HG02943 (cell line): ENCODE data around the gene PITPNB.

Source experiments
- ATAC-seq: cut with Tn5 transposase; IDR thresholded peaks from one replicate; pipeline ENCODE4 v1.9.1; 2021; ENCODE audit warnings: mild to moderate bottlenecking, low read depth, moderate library complexity; ENCODE audit not compliant: unreplicated experiment

Gene PITPNB

GRCh38 chr22:27836181-27836580, 82.9 kb downstream of the PITPNB start:
- ATAC-seq, result no peak

DNA sequence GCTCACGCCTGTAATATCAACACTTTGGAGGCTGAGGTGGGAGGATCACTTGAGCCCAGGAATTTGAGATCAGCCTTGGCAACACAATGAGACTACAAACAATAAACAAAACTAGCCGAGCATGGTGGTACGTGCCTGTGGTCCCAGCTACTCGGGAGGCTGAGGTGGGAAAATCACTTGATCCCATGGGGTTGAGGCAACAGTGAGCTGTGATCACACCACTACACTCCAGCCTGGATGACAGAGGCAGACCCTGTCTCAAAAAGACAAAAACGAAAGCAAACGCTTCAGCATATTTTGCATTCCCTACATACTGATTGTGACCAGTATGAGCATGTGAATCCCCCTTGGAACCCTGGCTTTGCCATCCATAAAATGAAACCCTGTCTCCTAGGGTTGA, 83.6 kb downstream of the PITPNB start:
- no peak for ATAC-seq

DNA sequence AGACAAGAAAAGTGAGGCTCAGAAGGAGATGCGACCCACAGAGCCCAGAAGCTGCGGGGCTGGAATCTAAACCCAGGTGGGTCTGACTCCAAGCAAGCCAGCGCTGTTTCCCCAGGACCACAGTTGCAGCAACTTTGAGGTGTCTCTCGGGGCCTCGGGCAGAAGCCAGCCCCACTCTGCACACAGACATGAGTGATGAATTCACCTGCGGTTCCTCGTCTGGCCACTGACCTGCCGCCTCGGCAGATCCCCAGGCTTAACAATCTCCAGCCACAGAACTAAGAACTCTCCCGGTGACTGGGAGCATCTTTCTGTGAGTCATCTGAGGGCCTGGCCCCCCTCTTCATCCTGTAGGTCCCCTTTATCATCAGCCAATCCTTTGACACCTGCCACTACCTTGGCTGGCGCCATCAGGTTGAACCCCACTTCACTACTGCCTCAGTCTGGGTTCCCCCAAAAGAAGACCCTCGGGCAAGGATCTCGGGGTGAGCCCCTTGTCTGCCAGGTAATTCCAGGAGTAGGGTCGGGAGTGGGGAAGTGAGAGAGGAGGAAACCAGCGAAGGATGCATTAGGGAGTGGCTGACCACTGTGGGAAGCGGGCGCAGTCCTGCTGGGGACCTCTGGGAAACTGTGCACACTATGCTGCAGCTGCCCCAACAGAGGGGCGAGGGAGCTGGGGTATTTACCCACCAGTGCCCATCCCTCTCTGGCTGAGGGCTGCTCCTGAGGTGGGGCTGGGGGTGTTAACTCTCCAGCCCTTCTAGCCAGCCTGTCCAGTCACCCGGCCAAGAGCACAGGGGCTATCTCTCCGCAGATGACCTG, 84.5 kb downstream of the PITPNB start:
- no peak for ATAC-seq

- no peak for ATAC-seq
Measured at GRCh38 chr22:27833803-27834202, 85.3 kb downstream of the PITPNB start.

DNA sequence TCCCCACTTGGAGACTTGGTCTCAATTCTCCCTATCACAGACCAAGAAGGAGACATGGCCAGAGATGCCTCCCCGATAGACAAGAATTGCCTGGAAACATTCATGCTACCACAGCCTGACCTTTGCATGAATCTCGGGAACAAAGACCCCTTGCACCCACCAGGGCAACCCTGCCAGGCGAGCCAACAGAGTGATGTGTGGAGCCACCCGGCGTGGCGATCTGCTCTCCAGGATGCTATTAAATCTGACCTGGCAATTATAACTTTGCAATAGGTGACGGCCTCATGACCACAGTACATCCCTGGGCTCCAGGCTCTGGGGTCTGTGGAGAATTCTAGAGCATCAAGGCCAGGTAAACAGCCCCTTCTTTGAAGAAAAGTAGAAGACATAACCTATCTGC, 86.5 kb downstream of the PITPNB start:
- ATAC-seq, result no peak

DNA sequence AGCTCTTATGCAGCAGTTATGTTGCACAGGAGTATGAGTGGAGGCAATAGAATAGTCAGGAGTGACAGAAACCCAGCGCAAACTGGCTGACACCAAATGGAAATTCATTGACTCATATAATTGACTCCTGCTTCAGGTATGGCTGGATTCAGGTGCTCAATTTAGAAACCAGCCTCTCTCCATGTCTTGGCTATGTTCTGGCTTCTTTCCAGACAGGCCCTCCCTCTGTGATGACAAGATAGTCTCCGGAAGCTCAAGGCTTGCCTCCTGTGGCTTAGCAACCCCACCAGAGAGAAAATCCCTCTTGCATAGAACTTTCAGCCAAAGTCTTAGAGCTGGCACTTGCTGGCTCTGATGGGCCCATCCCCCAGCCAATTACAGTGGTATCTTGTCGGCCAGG, 89.4 kb downstream of the PITPNB start:
- no peak for ATAC-seq

DNA sequence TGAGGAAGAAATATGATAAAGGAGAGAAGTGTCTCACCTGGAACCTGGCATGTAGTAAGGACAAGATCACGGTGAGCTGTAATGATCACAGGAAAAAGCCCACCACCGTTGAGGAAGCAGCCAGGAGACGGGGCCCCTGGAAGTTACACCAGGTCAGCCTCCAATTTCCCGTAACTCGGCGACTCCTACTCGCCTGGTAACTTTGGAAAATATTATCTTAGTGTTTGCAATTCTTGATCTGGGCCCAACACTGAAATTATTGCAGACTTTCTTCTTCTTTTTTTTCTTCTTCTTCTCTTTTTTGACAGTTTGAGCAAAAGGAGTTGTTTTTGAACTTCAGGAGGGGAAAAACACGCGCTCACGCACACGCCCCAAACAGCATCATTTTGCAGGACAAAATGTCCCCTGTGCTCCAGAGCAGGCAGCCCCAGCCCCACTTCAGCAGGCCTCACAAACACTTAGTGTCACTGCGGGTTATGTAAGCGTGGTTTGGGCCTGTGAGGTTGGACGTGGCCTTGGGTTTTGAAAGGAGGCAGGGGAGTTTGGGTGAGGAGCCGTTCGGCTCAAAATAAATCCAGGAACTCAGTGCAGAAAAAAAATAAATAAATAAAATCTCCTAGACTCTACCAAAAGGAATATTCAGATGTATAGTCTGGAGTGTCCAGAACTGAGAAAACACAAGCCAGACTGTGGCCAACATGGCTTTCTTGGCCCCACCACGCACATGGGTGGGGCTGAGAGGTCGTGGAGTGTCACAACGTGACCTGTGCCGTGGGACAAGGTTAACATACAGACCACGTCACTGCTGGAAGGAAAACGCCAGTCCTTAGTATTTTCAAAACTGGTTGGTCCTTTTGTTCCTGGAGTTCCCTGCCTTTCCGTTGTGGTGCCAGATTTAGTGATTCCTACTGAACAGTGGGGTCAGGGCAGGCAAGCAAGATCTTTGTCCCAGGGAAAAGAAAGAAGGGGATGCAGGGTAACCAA, 91.2 kb downstream of the PITPNB start:
- ATAC-seq, result no peak

- ATAC-seq, result no peak
Measured at GRCh38 chr22:27825174-27825573, 93.9 kb downstream of the PITPNB start.

DNA sequence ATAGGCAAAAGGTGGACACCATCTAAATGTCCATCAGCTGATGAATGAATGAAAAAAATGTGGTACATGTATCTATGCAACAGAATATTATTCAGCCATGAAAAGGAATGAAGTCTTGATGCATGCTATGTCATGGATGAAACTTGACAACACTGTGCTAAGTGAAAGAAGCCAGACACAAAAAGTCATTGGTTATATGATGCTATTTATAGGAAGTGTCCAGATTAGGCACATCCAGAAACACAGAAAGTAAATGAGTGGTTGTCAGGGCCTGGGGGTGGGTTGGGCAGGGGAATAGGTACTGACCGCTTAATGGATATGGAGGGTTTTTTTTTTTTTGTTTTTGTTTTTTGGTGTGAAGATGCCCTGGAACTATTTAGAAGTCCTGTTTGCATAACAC, 95.8 kb downstream of the PITPNB start:
- ATAC-seq, result no peak

DNA sequence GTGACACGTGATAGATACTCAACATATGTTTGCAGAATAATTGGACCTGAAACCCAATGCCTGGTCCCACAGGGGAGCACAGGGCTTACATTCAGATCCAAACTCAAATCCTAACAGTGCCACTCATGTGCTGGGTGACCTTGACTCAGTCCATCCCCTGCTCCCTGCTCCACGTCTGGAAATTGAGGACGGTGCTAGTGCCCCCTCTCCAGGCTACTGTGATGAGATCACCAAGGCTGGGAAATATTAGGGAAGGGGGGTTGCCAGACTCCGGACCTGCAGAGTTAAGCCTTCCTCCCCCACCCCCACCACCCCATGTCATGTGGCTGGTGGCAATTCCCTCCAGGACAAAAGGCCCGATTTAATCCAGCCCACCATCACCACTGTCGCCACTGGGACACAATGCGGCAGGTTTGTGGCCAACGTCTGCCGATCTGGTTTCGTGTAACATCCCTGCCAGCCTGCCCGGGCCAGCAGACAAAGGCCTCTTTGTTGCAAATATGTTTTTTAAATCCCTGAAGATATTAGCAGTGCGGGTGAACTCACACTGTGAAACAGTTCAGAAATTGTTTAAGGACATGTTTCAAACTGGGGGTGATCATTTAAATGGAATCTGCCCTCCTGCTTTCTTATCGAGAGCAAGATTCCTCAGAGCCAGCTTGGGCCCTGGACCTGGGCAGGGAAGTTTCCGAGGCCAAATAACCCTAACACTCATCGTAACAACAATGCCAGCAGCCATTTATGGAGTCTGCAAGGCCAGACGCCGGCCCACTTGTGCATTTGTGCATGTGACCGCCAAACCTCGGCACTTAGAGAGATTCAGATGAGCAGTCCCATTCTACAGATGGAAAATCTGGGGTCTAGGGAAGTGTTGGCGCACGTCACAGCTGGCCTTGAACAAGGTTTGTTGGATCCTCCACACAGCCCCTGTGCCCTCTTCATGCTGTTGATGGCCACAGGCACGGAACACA, 97.9 kb downstream of the PITPNB start:
- no peak for ATAC-seq

DNA sequence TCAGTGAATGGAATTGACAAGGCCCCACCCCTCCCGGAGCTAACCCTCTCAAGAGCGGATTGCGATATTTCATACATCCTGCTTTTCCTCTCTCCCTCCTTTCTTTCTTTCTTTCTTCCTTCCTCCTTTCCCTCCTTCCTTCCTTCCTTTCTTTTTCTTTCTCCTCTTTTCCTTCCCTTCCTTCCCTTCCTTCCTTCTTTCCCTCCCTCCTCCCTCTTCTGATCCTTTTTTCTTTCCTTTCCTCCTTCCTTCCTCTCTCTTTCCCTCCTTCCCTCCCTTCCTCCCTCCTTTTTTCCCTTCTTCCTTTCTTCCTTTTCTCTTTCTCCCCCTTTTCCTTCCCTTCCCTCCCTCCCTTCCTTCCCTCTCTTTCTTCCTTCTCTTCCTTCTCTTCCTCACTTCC, 102.5 kb downstream of the PITPNB start:
- no peak for ATAC-seq

- no peak for ATAC-seq
Measured at GRCh38 chr22:27815826-27816530, 103.1 kb downstream of the PITPNB start.

DNA sequence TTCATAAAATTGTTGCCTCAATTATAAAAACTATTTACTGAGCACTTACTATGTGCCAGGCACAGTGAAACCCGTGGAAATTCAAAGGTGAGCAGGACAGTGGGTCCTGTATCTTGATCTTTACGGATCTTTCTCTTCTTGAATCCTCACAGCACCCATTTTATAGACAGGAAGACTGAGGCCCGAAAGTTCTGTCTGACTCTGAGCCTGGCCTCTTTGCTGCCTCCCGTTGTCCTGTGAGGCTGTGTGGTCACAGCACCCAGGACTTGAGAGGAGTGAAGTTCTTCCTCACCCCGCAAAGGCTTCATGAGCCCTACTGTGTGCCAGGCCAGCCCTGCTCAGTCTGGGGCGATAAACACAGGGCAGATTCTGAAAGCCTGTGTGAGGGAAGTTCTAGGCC, 104.1 kb downstream of the PITPNB start:
- ATAC-seq, result no peak

DNA sequence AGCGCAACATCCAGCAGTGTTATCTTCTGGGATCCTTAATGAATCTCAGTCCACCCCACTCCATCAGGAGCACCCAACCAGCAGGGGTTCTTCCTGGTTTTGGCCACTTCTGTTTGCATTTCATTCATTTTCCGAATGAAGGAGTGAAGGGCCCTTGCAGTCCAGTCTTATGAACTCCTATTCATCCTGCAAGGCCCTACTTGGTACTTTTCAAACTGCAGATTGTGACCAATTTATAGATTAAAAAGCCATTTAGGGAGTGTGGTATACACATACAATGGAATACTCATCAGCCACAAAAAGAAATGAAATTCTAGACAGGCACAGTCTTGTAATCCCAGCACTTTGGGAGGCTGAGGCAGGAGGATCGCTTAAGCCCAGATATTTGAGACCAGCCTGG, 107.3 kb downstream of the PITPNB start:
- no peak for ATAC-seq

DNA sequence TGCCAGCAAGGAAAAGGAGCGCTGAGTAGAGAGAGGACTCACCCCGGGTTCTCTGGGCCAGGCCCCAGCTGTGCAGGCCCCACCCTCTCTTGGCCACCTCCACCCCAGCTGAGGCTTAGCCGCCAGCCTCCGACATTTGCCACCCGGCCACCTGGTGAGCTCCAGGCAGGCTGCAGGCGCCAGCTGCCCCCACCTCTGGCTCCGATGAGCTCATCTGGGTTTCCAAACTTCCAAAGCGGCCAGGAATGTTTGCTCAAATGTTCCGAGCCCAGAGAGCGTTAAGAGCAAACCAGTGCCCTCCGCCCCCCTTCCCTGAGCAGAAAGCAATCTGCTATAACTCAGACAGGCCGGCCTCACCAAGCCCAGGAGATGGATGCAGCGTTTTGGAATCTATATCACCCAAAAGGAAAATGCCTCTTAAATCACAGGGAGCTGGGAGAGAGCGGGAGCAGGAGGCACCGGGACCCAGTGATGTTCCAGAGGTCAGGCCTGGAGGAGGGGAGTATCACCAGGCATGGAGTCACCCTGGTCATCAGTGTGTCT, 108.4 kb downstream of the PITPNB start:
- ATAC-seq, result no peak

GRCh38 chr22:27809700-27810608, 109.1 kb downstream of the PITPNB start:
- ATAC-seq, result no peak

- no peak for ATAC-seq
Measured at GRCh38 chr22:27809226-27809603, 109.8 kb downstream of the PITPNB start.

- ATAC-seq, result no peak
Measured at GRCh38 chr22:27808451-27809225, 110.4 kb downstream of the PITPNB start.
